ENCODE data around the gene ITGAV.

Gene ITGAV

GRCh38 chr2:186688813-186689212 is 99.0 kb downstream of the ITGAV start:
- no peak for DNase-seq

- DNase-seq: peak; percentile 33
These were observed 100.9 kb downstream of the ITGAV start for GRCh38 chr2:186690786-186691185.

- DNase-seq: no peak
These were observed 101.4 kb downstream of the ITGAV start for GRCh38 chr2:186691231-186691630.

- DNase-seq: no peak
These were observed 102.0 kb downstream of the ITGAV start for GRCh38 chr2:186691900-186692299.

- DNase-seq: peak; percentile 9
These were observed 103.6 kb downstream of the ITGAV start for GRCh38 chr2:186693446-186693832.

GRCh38 chr2:186695081-186695756 is 105.4 kb downstream of the ITGAV start:
- DNase-seq: peak; percentile 19

GRCh38 chr2:186696290-186696689 is 106.4 kb downstream of the ITGAV start:
- no peak for DNase-seq

GRCh38 chr2:186696804-186697203 is 106.9 kb downstream of the ITGAV start:
- no peak for DNase-seq

GRCh38 chr2:186697536-186697935 is 107.7 kb downstream of the ITGAV start:
- DNase-seq: no peak

- no peak for DNase-seq
These were observed 109.9 kb downstream of the ITGAV start for GRCh38 chr2:186699742-186700141.

GRCh38 chr2:186702006-186702405 is 112.2 kb downstream of the ITGAV start:
- DNase-seq: no peak

GRCh38 chr2:186702501-186702900 is 112.6 kb downstream of the ITGAV start:
- DNase-seq: no peak

GRCh38 chr2:186704897-186705296 is 115.0 kb downstream of the ITGAV start:
- no peak for DNase-seq

- no peak for DNase-seq
These were observed 119.9 kb downstream of the ITGAV start for GRCh38 chr2:186709529-186710450.

- no peak for DNase-seq
These were observed 123.8 kb downstream of the ITGAV start for GRCh38 chr2:186713691-186714090.

GRCh38 chr2:186714611-186715010 is 124.8 kb downstream of the ITGAV start:
- no peak for DNase-seq

- no peak for DNase-seq
These were observed 126.1 kb downstream of the ITGAV start for GRCh38 chr2:186716004-186716403.

- no peak for DNase-seq
These were observed 127.0 kb downstream of the ITGAV start for GRCh38 chr2:186716899-186717298.

- DNase-seq: no peak
These were observed 127.6 kb downstream of the ITGAV start for GRCh38 chr2:186717320-186718007.

- no peak for DNase-seq
These were observed 128.3 kb downstream of the ITGAV start for GRCh38 chr2:186718122-186718521.

- no peak for DNase-seq
These were observed 129.0 kb downstream of the ITGAV start for GRCh38 chr2:186718903-186719302.

- no peak for DNase-seq
These were observed 132.1 kb downstream of the ITGAV start for GRCh38 chr2:186721956-186722355.

GRCh38 chr2:186724736-186725135 is 134.9 kb downstream of the ITGAV start:
- DNase-seq: no peak

GRCh38 chr2:186725783-186726182 is 135.9 kb downstream of the ITGAV start:
- no peak for DNase-seq

Data from hematopoietic multipotent progenitor cell treated with erythropoietin and hydrocortisone succinate and interleukin-3 and kit ligand, for 4 days (in vitro differentiated cells).